ENCODE results near the gene GALNT5.
A peak's percentile ranks its signal among the peaks of the same experiment; 100 is the strongest.

GALNT5 gene

GRCh38 chr2:157327621-157328500 is 70.4 kb downstream of the GALNT5 start:
- TF ChIP-seq CTCF (IDR thresholded peaks at IDR 0.05; ENCODE audit: insufficient read depth, low read depth, low read length, missing control alignments): peak; percentile 98
- no peak overlapping the region for H3K4me3 ChIP-seq (ENCODE audit: low read length)
- peak; percentile 81 for DNase-seq (ENCODE audit: low read depth)

- peak; percentile 55 for DNase-seq (ENCODE audit: low read depth)
- TF ChIP-seq CTCF (IDR thresholded peaks at IDR 0.05; ENCODE audit: insufficient read depth, low read depth, low read length, missing control alignments): no peak
- no peak overlapping the region for H3K4me3 ChIP-seq (ENCODE audit: low read length)
These were observed 72.0 kb downstream of the GALNT5 start for GRCh38 chr2:157329524-157329923.

DNA sequence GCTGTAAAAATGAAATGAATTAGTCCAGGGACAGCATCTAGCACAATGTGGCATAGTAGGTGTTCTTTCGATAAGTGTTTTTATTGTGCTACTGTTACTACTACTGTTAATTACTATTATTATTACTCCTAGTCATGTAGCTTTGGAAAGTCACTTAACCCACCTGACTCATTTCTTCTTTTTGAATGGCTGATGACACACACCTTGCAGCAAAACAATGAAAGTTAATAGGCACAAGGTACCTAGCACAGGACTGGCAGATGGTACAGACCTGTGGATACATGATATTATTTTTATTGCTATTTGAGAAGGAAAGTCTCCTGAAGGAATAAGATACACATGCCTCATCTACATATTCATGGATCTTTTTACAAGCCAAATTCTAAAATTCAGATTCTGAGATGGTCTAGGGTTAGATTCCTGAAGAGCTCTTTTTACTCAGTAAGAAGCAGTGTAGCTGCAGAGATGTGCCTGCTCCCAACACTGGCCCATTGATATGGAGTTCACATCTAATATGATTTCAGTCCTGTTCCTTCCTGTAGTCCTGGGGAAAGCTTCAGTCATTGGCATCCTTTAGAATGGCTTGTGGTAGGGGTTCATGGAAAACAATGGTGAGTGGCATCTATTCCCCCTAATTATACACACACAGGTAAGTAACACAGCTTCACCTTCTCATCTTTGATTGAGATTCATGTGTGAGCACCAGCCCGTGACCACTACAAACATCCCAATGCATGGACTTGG is 76.0 kb downstream of the GALNT5 start:
- H3K4me3 ChIP-seq (ENCODE audit: low read length): no peak overlapping the region
- DNase-seq (ENCODE audit: low read depth): peak; percentile 19

GRCh38 chr2:157334335-157334734 is 76.8 kb downstream of the GALNT5 start:
- no peak for DNase-seq (ENCODE audit: low read depth)
- H3K4me3 ChIP-seq (ENCODE audit: low read length): no peak overlapping the region
- no peak for TF ChIP-seq CTCF (IDR thresholded peaks at IDR 0.05; ENCODE audit: insufficient read depth, low read depth, low read length, missing control alignments)

More for the DNA sequence above, 76.0 kb downstream of the GALNT5 start:
- TF ChIP-seq CTCF (IDR thresholded peaks at IDR 0.05; ENCODE audit: insufficient read depth, low read depth, low read length, missing control alignments): no peak

- no peak for DNase-seq (ENCODE audit: low read depth)
- no peak for TF ChIP-seq CTCF (IDR thresholded peaks at IDR 0.05; ENCODE audit: insufficient read depth, low read depth, low read length, missing control alignments)
- no peak overlapping the region for H3K4me3 ChIP-seq (ENCODE audit: low read length)
These were observed 77.3 kb downstream of the GALNT5 start for GRCh38 chr2:157334797-157335196.

DNA sequence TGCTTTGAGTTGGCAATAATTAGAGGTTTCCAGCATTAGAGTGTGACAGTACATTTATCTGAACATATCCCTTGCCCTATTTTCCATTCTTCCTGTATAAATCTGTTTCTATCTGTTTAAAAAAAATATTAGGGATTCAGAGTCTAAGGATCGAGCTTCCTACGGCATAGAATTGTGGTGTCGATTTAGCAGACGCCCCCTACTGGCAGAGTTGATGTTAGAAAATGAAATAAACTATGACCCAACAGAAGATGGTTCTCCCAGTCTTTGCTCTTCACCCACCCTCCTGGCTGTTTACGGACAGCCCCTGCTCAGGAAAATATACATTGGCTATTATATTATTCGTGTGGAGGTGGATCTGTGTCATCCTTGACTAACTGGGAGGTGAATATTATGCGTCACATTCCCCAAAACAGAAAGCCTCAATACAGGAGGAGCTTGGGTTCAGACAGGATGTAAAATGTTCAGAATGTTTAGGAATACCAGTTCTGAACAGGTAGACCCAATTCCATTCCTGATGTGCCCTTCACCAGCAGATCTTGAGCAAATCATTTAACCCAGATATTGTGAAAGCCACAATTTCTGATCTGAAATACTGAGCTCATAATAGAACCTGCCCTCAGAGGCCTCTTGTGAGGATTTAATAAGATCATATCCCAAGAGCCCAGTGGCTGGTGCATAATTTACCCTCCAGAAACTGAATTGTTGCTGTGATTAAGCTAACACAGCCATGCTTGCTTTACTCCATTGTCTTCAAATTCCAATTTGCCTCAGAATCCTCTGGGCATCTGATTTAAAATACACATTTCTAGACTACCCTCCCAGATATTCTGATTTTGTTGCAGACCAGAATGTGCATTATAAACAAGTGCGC is 78.9 kb downstream of the GALNT5 start:
- peak; percentile 78 for TF ChIP-seq CTCF (IDR thresholded peaks at IDR 0.05; ENCODE audit: insufficient read depth, low read depth, low read length, missing control alignments)
- peak; percentile 57 for DNase-seq (ENCODE audit: low read depth)
- H3K4me3 ChIP-seq (ENCODE audit: low read length): no peak overlapping the region
